ENCODE measurements around the gene TEX2. TPM values are rescaled to one million over a fixed set of nuclear protein-coding genes. Genes with fewer than 3 reads are reported as not detected.

TEX2 gene
- total and polyA plus RNA-seq, 2 experiments from 2014 or later: 7.5 to 17.7 TPM

DNA sequence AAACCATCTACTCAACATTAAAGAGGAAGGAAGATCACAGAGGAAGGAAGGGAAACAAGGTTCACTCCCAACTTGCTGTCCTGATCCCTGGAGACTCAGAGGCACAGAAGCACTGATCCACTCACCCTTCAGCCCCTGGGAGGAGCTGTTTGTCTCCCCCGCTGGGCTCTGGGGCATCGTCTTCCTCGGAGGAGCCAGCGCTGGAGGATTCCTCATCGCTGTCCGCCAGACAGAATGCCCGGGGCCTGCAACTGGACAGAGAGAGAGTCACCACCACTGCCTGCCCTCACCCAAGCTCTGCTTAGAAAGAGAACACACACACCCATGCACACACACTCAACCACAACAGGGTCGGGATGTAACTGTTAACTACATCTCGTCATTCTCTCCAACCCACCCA lies 108.3 kb downstream of the TEX2 start:
- Histone ChIP-seq H3K4me2 (no peak overlapping the region), H4K20me1 (replicated peaks; ENCODE audit: insufficient read depth) (no peaks in the 10 kb centered on the region), H3F3A (replicated peaks; ENCODE audit: low read depth) (no peaks in the 10 kb centered on the region), H2AFZ (no peak overlapping the region), H3K4me1 (ENCODE audit: insufficient read depth) (peaks cover 6% of the 10 kb centered on the region; the same call in 1 of the 2 replicates), H3K79me2 (replicated peaks; ENCODE audit: insufficient read depth) (no peaks in the 10 kb centered on the region), H3K27ac (ENCODE audit: low read depth) (no peak overlapping the region), H3K4me3 (no peak overlapping the region), H3K36me3 (ENCODE audit: insufficient read depth) (no peaks in the 10 kb centered on the region), H3K9me2 (ENCODE audit: insufficient read depth) (no peaks in the 10 kb centered on the region), H3K27me3 (ENCODE audit: insufficient read depth) (no peaks in the 10 kb centered on the region)
- Mint-ChIP-seq H3K4me1 (peaks cover 32% of the 10 kb centered on the region), H3K4me3 (no peak overlapping the region), H3K36me3 (ENCODE audit: low read depth) (peaks cover 14% of the 10 kb centered on the region), H3K27ac (peak overlapping the region; percentile 4; the same call in 1 of the 2 replicates), H3K27me3 (ENCODE audit: insufficient read depth, low read depth, poor library complexity) (peaks cover under 1% of the 10 kb centered on the region), H3K9me3 (no peaks in the 10 kb centered on the region)
- ATAC-seq (peak; percentile 60), DNase-seq (ENCODE audit: low spot score) (peak; percentile 11)
- TF ChIP-seq, protein P1, sequence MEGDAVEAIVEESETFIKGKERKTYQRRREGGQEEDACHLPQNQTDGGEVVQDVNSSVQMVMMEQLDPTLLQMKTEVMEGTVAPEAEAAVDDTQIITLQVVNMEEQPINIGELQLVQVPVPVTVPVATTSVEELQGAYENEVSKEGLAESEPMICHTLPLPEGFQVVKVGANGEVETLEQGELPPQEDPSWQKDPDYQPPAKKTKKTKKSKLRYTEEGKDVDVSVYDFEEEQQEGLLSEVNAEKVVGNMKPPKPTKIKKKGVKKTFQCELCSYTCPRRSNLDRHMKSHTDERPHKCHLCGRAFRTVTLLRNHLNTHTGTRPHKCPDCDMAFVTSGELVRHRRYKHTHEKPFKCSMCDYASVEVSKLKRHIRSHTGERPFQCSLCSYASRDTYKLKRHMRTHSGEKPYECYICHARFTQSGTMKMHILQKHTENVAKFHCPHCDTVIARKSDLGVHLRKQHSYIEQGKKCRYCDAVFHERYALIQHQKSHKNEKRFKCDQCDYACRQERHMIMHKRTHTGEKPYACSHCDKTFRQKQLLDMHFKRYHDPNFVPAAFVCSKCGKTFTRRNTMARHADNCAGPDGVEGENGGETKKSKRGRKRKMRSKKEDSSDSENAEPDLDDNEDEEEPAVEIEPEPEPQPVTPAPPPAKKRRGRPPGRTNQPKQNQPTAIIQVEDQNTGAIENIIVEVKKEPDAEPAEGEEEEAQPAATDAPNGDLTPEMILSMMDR (conservative IDR thresholded peaks at IDR 0.05; ENCODE audit: low read depth in 2 of 2): peak in 1 of 2 experiments; percentile 43; a peak in 2 of 4 replicates
- TF ChIP-seq EZH2 (IDR thresholded peaks at IDR 0.05; ENCODE audit: low read depth, unreplicated experiment): no peak

DNA sequence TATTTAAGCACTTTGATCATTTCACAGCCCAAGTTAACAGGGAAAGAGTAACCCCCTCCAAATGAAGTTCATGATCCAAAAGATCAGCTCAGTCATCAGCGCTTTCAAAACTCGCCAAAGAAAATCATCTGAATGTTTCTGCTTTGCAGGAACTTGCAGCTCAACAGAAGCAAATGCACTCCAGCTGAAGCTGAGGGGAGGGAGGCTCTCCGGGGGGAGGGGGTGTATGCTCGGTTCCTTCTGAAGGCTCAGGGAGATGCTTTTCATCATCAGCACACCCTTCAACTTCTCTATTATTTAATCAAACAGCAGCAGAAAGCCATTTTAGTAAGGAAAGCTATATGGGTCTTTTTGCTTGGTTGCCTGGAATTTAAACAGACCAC lies 108.8 kb downstream of the TEX2 start:
- TF ChIP-seq ZNF331 (CRISPR knock-in tag; IDR thresholded peaks at IDR 0.05; ENCODE audit: low read depth): no peak
- peaks cover 6% of the 10 kb centered on the region; the same call in 1 of the 2 replicates for H3K4me1 ChIP-seq (ENCODE audit: insufficient read depth)
- ATAC-seq: no peak
- Mint-ChIP-seq H3K36me3 (ENCODE audit: low read depth) (peaks cover 18% of the 10 kb centered on the region), H3K4me3 (no peak overlapping the region), H3K4me1 (peaks cover 28% of the 10 kb centered on the region), H3K27me3 (ENCODE audit: insufficient read depth, low read depth, poor library complexity) (peaks cover 1% of the 10 kb centered on the region), H3K27ac (no peak overlapping the region), H3K9me3 (no peaks in the 10 kb centered on the region)
- no peak for DNase-seq (ENCODE audit: low spot score)
- H3K4me2 ChIP-seq: no peak overlapping the region
- H3K27ac ChIP-seq (ENCODE audit: low read depth): no peak overlapping the region
- no peak overlapping the region for H3K4me3 ChIP-seq
- no peaks in the 10 kb centered on the region for H3K79me2 ChIP-seq (replicated peaks; ENCODE audit: insufficient read depth)
- H2AFZ ChIP-seq: no peak overlapping the region
- H3K9me2 ChIP-seq (ENCODE audit: insufficient read depth): no peaks in the 10 kb centered on the region
- no peaks in the 10 kb centered on the region for H4K20me1 ChIP-seq (replicated peaks; ENCODE audit: insufficient read depth)
- no peaks in the 10 kb centered on the region for H3K36me3 ChIP-seq (ENCODE audit: insufficient read depth)
- no peaks in the 10 kb centered on the region for H3K27me3 ChIP-seq (ENCODE audit: insufficient read depth)
- H3F3A ChIP-seq (replicated peaks; ENCODE audit: low read depth): no peaks in the 10 kb centered on the region

DNA sequence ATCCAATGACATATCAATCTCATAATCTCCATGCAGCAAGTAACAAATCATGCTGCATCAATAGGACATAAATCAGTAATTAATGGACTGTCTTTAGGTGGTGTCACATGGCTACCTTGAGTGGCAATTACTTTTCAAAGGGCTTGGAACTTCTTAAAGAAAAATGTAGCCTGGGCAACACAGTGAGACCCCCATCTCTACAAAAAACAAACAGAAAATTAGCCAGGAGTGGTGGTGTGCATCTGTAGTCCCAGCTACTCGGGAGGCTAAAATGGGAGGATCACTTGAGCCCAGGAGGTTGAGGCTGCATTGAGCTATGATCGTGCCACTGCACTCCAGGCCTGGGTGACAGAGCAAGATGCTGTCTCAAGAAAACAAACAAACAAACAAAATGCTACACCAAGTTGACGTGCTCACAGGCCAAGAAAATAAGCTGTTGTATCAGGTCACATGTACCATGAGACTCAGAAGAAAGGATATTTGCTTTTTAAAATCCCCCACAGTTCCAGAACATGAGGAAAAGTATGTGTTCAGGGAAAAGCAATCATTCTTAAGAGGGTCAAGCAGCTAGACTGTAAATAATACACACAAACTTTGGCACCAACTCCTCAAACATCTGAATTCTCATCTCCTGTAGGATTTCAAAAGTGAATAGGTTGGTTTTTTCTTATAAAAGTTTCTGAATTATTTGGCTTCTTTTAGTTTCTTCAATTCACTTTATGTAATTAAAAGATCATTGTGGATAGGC lies 109.3 kb downstream of the TEX2 start:
- Histone ChIP-seq H3K9me2 (ENCODE audit: insufficient read depth) (no peaks in the 10 kb centered on the region), H3K27me3 (ENCODE audit: insufficient read depth) (no peaks in the 10 kb centered on the region), H3K27ac (ENCODE audit: low read depth) (no peak overlapping the region), H3K79me2 (replicated peaks; ENCODE audit: insufficient read depth) (no peaks in the 10 kb centered on the region), H4K20me1 (replicated peaks; ENCODE audit: insufficient read depth) (no peaks in the 10 kb centered on the region), H2AFZ (no peak overlapping the region), H3K4me2 (no peak overlapping the region), H3K4me1 (ENCODE audit: insufficient read depth) (peaks cover 6% of the 10 kb centered on the region; the same call in 1 of the 2 replicates), H3K4me3 (no peak overlapping the region), H3F3A (replicated peaks; ENCODE audit: low read depth) (peaks cover under 1% of the 10 kb centered on the region; the same call in 1 of the 2 replicates), H3K36me3 (ENCODE audit: insufficient read depth) (no peaks in the 10 kb centered on the region)
- Mint-ChIP-seq H3K4me3 (no peak overlapping the region), H3K36me3 (ENCODE audit: low read depth) (peaks cover 22% of the 10 kb centered on the region), H3K27me3 (ENCODE audit: insufficient read depth, low read depth, poor library complexity) (peaks cover 1% of the 10 kb centered on the region), H3K4me1 (peaks cover 25% of the 10 kb centered on the region), H3K9me3 (no peaks in the 10 kb centered on the region), H3K27ac (no peak overlapping the region)
- DNase-seq (ENCODE audit: low spot score) (no peak), ATAC-seq (no peak)
- TF ChIP-seq EZH2 (IDR thresholded peaks at IDR 0.05; ENCODE audit: low read depth, unreplicated experiment) (no peak), NANOG (IDR thresholded peaks at IDR 0.05; ENCODE audit: borderline replicate concordance) (no peak), EZH2phosphoT487 (IDR thresholded peaks at IDR 0.05; ENCODE audit: unreplicated experiment) (no peak), JUNB (IDR thresholded peaks at IDR 0.05; ENCODE audit: unreplicated experiment) (no peak), POLR2AphosphoS5 (IDR thresholded peaks at IDR 0.05; ENCODE audit: low read depth) (no peak)
- TF ChIP-seq, protein P2, sequence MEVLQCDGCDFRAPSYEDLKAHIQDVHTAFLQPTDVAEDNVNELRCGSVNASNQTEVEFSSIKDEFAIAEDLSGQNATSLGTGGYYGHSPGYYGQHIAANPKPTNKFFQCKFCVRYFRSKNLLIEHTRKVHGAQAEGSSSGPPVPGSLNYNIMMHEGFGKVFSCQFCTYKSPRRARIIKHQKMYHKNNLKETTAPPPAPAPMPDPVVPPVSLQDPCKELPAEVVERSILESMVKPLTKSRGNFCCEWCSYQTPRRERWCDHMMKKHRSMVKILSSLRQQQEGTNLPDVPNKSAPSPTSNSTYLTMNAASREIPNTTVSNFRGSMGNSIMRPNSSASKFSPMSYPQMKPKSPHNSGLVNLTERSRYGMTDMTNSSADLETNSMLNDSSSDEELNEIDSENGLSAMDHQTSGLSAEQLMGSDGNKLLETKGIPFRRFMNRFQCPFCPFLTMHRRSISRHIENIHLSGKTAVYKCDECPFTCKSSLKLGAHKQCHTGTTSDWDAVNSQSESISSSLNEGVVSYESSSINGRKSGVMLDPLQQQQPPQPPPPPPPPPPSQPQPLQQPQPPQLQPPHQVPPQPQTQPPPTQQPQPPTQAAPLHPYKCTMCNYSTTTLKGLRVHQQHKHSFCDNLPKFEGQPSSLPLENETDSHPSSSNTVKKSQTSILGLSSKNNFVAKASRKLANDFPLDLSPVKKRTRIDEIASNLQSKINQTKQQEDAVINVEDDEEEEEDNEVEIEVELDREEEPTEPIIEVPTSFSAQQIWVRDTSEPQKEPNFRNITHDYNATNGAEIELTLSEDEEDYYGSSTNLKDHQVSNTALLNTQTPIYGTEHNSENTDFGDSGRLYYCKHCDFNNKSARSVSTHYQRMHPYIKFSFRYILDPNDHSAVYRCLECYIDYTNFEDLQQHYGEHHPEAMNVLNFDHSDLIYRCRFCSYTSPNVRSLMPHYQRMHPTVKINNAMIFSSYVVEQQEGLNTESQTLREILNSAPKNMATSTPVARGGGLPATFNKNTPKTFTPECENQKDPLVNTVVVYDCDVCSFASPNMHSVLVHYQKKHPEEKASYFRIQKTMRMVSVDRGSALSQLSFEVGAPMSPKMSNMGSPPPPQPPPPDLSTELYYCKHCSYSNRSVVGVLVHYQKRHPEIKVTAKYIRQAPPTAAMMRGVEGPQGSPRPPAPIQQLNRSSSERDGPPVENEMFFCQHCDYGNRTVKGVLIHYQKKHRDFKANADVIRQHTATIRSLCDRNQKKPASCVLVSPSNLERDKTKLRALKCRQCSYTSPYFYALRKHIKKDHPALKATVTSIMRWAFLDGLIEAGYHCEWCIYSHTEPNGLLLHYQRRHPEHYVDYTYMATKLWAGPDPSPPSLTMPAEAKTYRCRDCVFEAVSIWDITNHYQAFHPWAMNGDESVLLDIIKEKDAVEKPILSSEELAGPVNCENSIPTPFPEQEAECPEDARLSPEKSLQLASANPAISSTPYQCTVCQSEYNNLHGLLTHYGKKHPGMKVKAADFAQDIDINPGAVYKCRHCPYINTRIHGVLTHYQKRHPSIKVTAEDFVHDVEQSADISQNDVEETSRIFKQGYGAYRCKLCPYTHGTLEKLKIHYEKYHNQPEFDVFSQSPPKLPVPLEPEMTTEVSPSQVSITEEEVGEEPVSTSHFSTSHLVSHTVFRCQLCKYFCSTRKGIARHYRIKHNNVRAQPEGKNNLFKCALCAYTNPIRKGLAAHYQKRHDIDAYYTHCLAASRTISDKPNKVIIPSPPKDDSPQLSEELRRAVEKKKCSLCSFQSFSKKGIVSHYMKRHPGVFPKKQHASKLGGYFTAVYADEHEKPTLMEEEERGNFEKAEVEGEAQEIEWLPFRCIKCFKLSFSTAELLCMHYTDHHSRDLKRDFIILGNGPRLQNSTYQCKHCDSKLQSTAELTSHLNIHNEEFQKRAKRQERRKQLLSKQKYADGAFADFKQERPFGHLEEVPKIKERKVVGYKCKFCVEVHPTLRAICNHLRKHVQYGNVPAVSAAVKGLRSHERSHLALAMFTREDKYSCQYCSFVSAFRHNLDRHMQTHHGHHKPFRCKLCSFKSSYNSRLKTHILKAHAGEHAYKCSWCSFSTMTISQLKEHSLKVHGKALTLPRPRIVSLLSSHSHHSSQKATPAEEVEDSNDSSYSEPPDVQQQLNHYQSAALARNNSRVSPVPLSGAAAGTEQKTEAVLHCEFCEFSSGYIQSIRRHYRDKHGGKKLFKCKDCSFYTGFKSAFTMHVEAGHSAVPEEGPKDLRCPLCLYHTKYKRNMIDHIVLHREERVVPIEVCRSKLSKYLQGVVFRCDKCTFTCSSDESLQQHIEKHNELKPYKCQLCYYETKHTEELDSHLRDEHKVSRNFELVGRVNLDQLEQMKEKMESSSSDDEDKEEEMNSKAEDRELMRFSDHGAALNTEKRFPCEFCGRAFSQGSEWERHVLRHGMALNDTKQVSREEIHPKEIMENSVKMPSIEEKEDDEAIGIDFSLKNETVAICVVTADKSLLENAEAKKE (CRISPR knock-in tag; IDR thresholded peaks at IDR 0.05): no peak
